ENCODE results near the gene PREB.

DNA sequence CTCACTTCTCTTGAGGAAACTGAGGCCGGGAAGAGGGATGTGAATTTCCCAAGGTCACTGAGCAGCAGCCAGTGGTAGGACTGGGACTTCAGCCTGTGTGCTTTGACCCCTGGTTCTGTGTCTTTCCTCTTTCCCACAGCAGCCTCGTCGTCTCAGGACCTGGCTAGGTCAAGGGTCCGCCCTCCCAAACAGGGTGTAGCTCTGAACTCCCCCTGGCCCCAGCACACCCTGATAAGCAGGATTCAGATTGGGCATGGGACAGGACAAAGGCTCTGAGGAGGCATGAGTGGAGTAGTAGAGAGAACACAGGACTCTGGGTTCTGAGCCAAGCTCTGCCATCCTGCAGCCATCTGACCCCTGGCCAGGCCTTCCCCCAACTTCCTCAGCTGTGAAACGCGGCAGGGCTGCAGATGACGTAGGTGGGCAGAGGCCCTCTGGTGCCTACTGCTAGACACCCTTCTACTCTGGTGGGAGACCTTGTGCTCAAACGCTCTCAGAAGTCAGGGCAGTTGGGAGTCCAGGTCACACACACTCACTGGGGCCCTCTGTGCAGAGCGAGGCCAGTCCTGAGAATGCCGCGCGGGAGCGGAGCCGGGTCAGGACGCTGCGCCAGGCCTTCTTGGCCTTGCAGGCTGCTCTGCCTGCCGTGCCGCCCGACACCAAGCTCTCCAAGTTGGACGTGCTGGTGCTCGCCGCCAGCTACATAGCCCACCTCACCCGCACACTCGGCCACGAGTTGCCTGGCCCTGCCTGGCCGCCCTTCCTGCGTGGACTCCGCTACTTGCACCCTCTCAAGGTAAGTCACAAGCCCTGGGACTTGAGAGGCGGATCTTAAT, 15.4 kb upstream of the PREB start:
- TF ChIP-seq TAF1 (IDR thresholded peaks at IDR 0.05; ENCODE audit: low read depth) (no peak), EGR1 (IDR thresholded peaks at IDR 0.05) (no peak)
- TF ChIP-seq, protein P1, sequence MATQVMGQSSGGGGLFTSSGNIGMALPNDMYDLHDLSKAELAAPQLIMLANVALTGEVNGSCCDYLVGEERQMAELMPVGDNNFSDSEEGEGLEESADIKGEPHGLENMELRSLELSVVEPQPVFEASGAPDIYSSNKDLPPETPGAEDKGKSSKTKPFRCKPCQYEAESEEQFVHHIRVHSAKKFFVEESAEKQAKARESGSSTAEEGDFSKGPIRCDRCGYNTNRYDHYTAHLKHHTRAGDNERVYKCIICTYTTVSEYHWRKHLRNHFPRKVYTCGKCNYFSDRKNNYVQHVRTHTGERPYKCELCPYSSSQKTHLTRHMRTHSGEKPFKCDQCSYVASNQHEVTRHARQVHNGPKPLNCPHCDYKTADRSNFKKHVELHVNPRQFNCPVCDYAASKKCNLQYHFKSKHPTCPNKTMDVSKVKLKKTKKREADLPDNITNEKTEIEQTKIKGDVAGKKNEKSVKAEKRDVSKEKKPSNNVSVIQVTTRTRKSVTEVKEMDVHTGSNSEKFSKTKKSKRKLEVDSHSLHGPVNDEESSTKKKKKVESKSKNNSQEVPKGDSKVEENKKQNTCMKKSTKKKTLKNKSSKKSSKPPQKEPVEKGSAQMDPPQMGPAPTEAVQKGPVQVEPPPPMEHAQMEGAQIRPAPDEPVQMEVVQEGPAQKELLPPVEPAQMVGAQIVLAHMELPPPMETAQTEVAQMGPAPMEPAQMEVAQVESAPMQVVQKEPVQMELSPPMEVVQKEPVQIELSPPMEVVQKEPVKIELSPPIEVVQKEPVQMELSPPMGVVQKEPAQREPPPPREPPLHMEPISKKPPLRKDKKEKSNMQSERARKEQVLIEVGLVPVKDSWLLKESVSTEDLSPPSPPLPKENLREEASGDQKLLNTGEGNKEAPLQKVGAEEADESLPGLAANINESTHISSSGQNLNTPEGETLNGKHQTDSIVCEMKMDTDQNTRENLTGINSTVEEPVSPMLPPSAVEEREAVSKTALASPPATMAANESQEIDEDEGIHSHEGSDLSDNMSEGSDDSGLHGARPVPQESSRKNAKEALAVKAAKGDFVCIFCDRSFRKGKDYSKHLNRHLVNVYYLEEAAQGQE (IDR thresholded peaks at IDR 0.05; ENCODE audit: low read depth) = no peak

Measured in Ishikawa (cell line).